Measurements from ENCODE around the gene DSTN. TPM values are rescaled to one million over a fixed set of nuclear protein-coding genes. Genes with fewer than 3 reads are reported as not detected.

The DSTN gene
- polyA plus RNA-seq, 1 experiment, result 295 TPM

DNA sequence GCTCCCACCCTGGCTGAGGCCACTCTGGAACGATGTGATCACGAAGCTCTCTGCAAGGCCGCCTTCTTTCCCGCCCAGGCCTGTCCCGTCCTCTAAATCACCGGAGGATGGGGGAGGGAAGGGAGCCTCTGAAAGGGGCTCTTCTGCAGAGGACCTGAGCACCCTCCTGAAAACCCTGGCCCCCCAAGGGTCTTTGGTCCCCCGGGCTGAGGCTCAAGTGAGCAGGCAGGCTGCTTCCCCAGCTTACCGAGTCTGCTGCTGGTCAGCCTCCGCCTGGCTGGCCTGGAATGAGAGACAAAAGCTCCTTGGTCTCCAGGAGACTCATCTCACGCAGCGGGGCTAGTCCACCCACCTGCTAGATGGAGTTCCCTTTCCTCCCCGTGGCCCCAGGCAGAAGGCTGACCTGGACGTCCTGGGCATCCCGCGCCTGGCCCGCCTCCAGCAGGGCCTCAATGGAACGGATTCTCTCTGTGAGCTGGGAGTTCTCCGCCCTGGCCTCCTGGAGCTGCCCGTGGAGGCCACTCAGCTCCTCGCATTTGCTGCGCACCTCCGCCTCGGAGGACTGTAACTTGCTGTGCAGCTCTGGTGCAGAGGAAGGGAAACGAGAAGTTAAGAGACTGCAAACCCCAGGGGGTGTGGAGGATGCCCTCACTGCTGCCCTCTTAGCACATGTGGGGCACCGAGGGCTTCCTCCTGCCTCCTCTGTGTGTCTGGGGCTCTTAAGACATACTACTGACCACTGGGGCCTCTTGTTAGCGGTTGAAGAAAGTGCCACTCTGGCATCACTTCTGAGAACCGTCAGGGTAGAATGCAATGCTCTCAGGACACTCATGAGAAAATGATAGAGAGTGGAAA is 57.5 kb downstream of the DSTN start:
- DNase-seq (ENCODE audit: low read depth), result no peak
- Histone ChIP-seq H3K4me3 (ENCODE audit: low read depth, low read length) (no peak overlapping the region), H3K27me3 (ENCODE audit: control insufficient read depth, insufficient read depth, low read length) (no peaks in the 10 kb centered on the region), H3K36me3 (ENCODE audit: control insufficient read depth, insufficient read depth, low read length) (peaks cover 86% of the 10 kb centered on the region)
- TF ChIP-seq, protein P1, sequence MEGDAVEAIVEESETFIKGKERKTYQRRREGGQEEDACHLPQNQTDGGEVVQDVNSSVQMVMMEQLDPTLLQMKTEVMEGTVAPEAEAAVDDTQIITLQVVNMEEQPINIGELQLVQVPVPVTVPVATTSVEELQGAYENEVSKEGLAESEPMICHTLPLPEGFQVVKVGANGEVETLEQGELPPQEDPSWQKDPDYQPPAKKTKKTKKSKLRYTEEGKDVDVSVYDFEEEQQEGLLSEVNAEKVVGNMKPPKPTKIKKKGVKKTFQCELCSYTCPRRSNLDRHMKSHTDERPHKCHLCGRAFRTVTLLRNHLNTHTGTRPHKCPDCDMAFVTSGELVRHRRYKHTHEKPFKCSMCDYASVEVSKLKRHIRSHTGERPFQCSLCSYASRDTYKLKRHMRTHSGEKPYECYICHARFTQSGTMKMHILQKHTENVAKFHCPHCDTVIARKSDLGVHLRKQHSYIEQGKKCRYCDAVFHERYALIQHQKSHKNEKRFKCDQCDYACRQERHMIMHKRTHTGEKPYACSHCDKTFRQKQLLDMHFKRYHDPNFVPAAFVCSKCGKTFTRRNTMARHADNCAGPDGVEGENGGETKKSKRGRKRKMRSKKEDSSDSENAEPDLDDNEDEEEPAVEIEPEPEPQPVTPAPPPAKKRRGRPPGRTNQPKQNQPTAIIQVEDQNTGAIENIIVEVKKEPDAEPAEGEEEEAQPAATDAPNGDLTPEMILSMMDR (IDR thresholded peaks at IDR 0.05; ENCODE audit: insufficient read depth, low read depth, low read length), result no peak
- ChIA-PET CTCF (interaction anchor here (1.7 to 2.0 kb wide), 2 partner anchors 55 to 90 kb away, joined by 5 to 6 read pairs; no protein-coding TSS in a partner anchor), POLR2A (no interaction called here)

DNA sequence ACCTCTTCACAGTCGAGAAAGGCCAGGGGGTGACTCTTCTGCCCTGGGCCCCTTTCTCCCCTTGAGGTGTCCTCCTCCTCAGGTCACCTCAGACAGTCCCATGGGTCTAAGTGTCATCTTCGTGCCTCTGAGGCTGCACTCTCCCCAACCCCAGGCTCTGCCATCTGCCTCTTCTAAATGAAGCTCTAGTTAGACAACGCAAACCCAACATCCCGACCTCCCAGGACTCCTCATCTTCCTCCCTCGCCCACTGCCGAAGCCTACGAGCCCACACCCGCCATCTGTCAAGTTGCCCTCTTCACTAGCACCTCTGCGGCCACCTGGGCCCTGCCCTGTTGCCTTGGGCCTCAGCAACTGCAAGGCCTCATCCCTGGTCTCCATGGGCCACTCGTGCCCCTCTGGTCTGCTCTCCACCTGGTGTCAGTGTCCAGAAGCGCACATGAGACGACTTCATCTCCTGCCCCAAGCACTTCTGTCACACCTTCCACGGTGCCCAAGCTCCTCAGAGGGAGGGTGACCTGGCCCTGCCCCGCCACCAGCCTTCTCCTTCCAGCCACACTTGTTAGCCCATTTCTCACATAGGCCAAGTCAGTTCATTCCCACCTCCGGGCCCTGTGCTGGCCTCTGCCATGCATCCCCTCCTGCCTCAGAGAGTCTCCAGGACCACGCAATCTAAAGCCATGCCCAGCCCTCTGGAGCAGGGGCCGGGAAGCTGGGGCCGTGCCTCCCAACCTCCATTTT is 58.4 kb downstream of the DSTN start:
- DNase-seq (ENCODE audit: low read depth), result no peak
- H3K36me3 ChIP-seq (ENCODE audit: control insufficient read depth, insufficient read depth, low read length), result peaks cover 85% of the 10 kb centered on the region
- CTCF ChIA-PET, result interaction anchor here (0.9 to 2.0 kb wide), 3 partner anchors 12 to 91 kb away, joined by 3 to 6 read pairs (median 5); no protein-coding TSS in a partner anchor

DNA sequence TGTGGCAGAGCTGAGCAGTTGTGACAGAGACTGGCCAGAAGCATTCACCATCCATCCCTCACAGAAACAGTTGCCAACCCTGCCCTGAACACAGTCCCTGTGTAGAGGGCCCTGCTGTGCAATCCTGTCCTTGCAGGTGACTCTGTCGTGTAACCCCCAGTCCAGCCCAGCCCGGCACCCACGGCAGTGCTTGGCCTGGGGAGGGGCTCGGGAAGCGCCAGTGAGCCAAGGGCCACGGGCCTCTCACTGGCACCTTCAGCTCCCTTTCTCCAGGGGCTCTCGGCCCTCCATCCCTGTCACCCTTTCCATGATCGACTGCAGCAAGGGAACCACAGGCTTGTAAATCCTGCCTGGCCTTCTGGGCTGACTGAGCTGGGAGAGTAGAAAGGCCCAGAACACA is 59.1 kb downstream of the DSTN start:
- ChIA-PET POLR2A (interaction anchor here (0.6 kb wide), 1 partner anchor 284 kb away, joined by 5 read pairs; no protein-coding TSS in a partner anchor), CTCF (interaction anchor here (0.9 to 2.0 kb wide), 3 partner anchors 13 to 269 kb away, joined by 3 to 6 read pairs (median 3); no protein-coding TSS in a partner anchor)
- no peak overlapping the region for H3K4me3 ChIP-seq (ENCODE audit: low read depth, low read length)
- DNase-seq (ENCODE audit: low read depth), result no peak
- H3K27me3 ChIP-seq (ENCODE audit: control insufficient read depth, insufficient read depth, low read length), result no peaks in the 10 kb centered on the region
- TF ChIP-seq, protein P1 (IDR thresholded peaks at IDR 0.05; ENCODE audit: insufficient read depth, low read depth, low read length), result no peak
- peaks cover 85% of the 10 kb centered on the region for H3K36me3 ChIP-seq (ENCODE audit: control insufficient read depth, insufficient read depth, low read length)

More for the DNA sequence above, 58.4 kb downstream of the DSTN start:
- Histone ChIP-seq H3K4me3 (ENCODE audit: low read depth, low read length) (no peak overlapping the region), H3K27me3 (ENCODE audit: control insufficient read depth, insufficient read depth, low read length) (no peaks in the 10 kb centered on the region)
- POLR2A ChIA-PET, result interaction anchor here (0.6 kb wide), 1 partner anchor 283 kb away, joined by 5 read pairs; no protein-coding TSS in a partner anchor
- TF ChIP-seq, protein P1 (IDR thresholded peaks at IDR 0.05; ENCODE audit: insufficient read depth, low read depth, low read length), result no peak

DNA sequence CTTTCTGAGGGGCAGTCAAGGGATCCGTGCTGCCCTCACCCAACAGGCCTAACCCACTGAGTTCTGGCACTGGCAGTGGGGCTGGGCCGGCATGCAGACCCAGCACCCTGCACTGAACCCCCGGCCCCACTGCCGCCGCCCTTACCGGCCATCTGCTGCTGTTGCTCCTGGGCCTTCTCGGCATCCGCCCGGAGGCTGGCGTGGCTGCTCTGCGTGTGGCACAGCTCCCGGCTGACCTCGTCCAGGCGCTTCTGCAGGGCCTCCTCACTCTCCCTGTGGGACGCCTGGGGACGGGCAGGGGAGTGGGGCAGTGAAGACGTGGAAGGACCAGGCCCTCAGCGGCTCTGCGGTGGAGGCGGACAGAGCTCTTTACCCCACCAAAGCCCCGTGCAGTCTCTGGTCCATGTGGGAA is 59.8 kb downstream of the DSTN start:
- Histone ChIP-seq H3K4me3 (ENCODE audit: low read depth, low read length) (no peak overlapping the region), H3K27me3 (ENCODE audit: control insufficient read depth, insufficient read depth, low read length) (no peaks in the 10 kb centered on the region), H3K36me3 (ENCODE audit: control insufficient read depth, insufficient read depth, low read length) (peaks cover 85% of the 10 kb centered on the region)
- ChIA-PET CTCF (interaction anchor here (1.3 to 2.0 kb wide), 3 partner anchors 93 to 268 kb away, joined by 3 to 6 read pairs (median 3); no protein-coding TSS in a partner anchor), POLR2A (no interaction called here)
- DNase-seq (ENCODE audit: low read depth), result no peak
- TF ChIP-seq, protein P1 (IDR thresholded peaks at IDR 0.05; ENCODE audit: insufficient read depth, low read depth, low read length), result no peak
